HEK293 (cell line): ENCODE results near the gene ASB16.

ENCODE experiments used
- CTCF ChIA-PET: fragments of 350-600 bp; formaldehyde crosslinking; extraction: SDS; loops from one replicate; lab custom pipeline; 2021; ENCODE audit warnings: antibody characterized with exemption; lab: Yijun Ruan, JAX
- POLR2A ChIA-PET: fragments of 300-600 bp; formaldehyde crosslinking; extraction: SDS; loops from one replicate; lab custom pipeline; 2020; ENCODE audit warnings: antibody characterized with exemption, inconsistent platforms; lab: Yijun Ruan, JAX
- H3K27ac ChIP-seq: fragments of 200-500 bp; sonication (Bioruptor generic); 2 replicates; pipeline ENCODE4 v1.5.1; 2014; ENCODE audit warnings: low read depth, low read length, control low read depth, inconsistent platforms; ENCODE audit errors: extremely low read depth
- H3K36me3 ChIP-seq, 2 experiments: fragments of 200-500 bp in 1 of 2; sonication (Bioruptor generic) in 1 of 2; 1 replicate in 1 of 2; 2 replicates in 1 of 2; pipeline ENCODE4 v1.5.1; 2014 to 2017; ENCODE audit warnings: inconsistent platforms in 2 of 2, low read length in 2 of 2; ENCODE audit not compliant: control insufficient read depth in 2 of 2, insufficient read depth in 1 of 2
- H3K4me1 ChIP-seq: fragments of 200-500 bp; sonication (Bioruptor generic); 2 replicates; pipeline ENCODE4 v1.5.1; 2014; ENCODE audit warnings: mild to moderate bottlenecking, low read length, inconsistent platforms; ENCODE audit not compliant: control insufficient read depth, insufficient read depth
- H3K4me3 ChIP-seq: 2 replicates; pipeline ENCODE4 v1.5.1; 2011; ENCODE audit warnings: low read depth, mild to moderate bottlenecking, control low read depth, low read length, moderate library complexity
- H3K9me3 ChIP-seq: fragments of 200-500 bp; sonication (Bioruptor generic); 2 replicates; pipeline ENCODE4 v1.5.1; 2014; ENCODE audit warnings: low read depth, low read length, inconsistent platforms; ENCODE audit not compliant: control insufficient read depth, insufficient read depth
- BCL11B ChIP-seq: fragments of 450-650 bp; formaldehyde crosslinking; IDR thresholded peaks from 2 replicates; pipeline ENCODE4 v1.5.1; 2016; ENCODE audit warnings: low read depth, missing biosample characterization, missing genetic modification characterization
- BCL6B ChIP-seq: fragments of 450-650 bp; formaldehyde crosslinking; IDR thresholded peaks from 2 replicates; pipeline ENCODE4 v1.5.1; 2017; ENCODE audit warnings: missing biosample characterization, missing genetic modification characterization
- CTCF ChIP-seq: fragments of 450-650 bp; formaldehyde crosslinking; IDR thresholded peaks from 2 replicates; pipeline ENCODE4 v1.5.1; 2016; ENCODE audit warnings: missing biosample characterization, missing genetic modification characterization
- KLF1 ChIP-seq: fragments of 450-650 bp; formaldehyde crosslinking; IDR thresholded peaks from 2 replicates; pipeline ENCODE4 v1.5.1; 2016; ENCODE audit warnings: missing biosample characterization, missing genetic modification characterization
- KLF8 ChIP-seq: fragments of 450-650 bp; formaldehyde crosslinking; IDR thresholded peaks from 2 replicates; pipeline ENCODE4 v1.5.1; 2016; ENCODE audit warnings: missing biosample characterization, missing genetic modification characterization
- KLF9 ChIP-seq: fragments of 450-650 bp; formaldehyde crosslinking; IDR thresholded peaks from 2 replicates; pipeline ENCODE4 v1.5.1; 2016; ENCODE audit warnings: missing biosample characterization, missing genetic modification characterization, low read depth
- SCRT1 ChIP-seq: fragments of 450-650 bp; formaldehyde crosslinking; IDR thresholded peaks from 2 replicates; pipeline ENCODE4 v1.5.1; 2016; ENCODE audit warnings: missing biosample characterization, missing genetic modification characterization, borderline replicate concordance
- SP3 ChIP-seq: fragments of 450-650 bp; formaldehyde crosslinking; IDR thresholded peaks from 2 replicates; pipeline ENCODE4 v1.5.1; 2016; ENCODE audit warnings: missing biosample characterization, missing genetic modification characterization
- ZBTB11 ChIP-seq: fragments of 450-650 bp; formaldehyde crosslinking; conservative IDR thresholded peaks from 2 replicates; pipeline ENCODE4 v1.5.1; 2016; ENCODE audit warnings: low read depth, missing biosample characterization, missing genetic modification characterization
- ZBTB17 ChIP-seq: fragments of 450-650 bp; formaldehyde crosslinking; IDR thresholded peaks from 2 replicates; pipeline ENCODE4 v1.5.1; 2016; ENCODE audit warnings: missing biosample characterization, missing genetic modification characterization
- ZIC2 ChIP-seq: fragments of 450-650 bp; formaldehyde crosslinking; IDR thresholded peaks from 2 replicates; pipeline ENCODE4 v1.5.1; 2016; ENCODE audit warnings: missing biosample characterization, missing genetic modification characterization
- ZNF133 ChIP-seq: fragments of 450-650 bp; formaldehyde crosslinking; IDR thresholded peaks from 2 replicates; pipeline ENCODE4 v1.5.1; 2016; ENCODE audit warnings: missing biosample characterization, missing genetic modification characterization
- ZNF184 ChIP-seq: fragments of 450-650 bp; IDR thresholded peaks from 2 replicates; pipeline ENCODE4 v1.5.1; 2018; ENCODE audit warnings: missing biosample characterization, mild to moderate bottlenecking, missing genetic modification characterization
- ZNF2 ChIP-seq: fragments of 450-650 bp; formaldehyde crosslinking; IDR thresholded peaks from 2 replicates; pipeline ENCODE4 v1.5.1; 2016; ENCODE audit warnings: missing biosample characterization, missing genetic modification characterization
- ZNF311 ChIP-seq: fragments of 450-650 bp; formaldehyde crosslinking; IDR thresholded peaks from 2 replicates; pipeline ENCODE4 v1.5.1; 2017; ENCODE audit warnings: missing biosample characterization, missing genetic modification characterization, borderline replicate concordance
- ZNF335 ChIP-seq: fragments of 450-650 bp; formaldehyde crosslinking; conservative IDR thresholded peaks from 2 replicates; pipeline ENCODE4 v1.5.1; 2016; ENCODE audit warnings: missing biosample characterization, missing genetic modification characterization
- ZNF433 ChIP-seq: fragments of 450-650 bp; formaldehyde crosslinking; IDR thresholded peaks from 2 replicates; pipeline ENCODE4 v1.5.1; 2016; ENCODE audit warnings: missing biosample characterization, missing genetic modification characterization, low read depth
- ZNF510 ChIP-seq: fragments of 450-650 bp; formaldehyde crosslinking; IDR thresholded peaks from 2 replicates; pipeline ENCODE4 v1.5.1; 2018; ENCODE audit warnings: mild to moderate bottlenecking, missing genetic modification characterization, missing biosample characterization; ENCODE audit not compliant: insufficient replicate concordance
- ZNF544 ChIP-seq: fragments of 450-650 bp; formaldehyde crosslinking; IDR thresholded peaks from 2 replicates; pipeline ENCODE4 v1.5.0; 2017; ENCODE audit warnings: missing biosample characterization, missing genetic modification characterization
- ZNF626 ChIP-seq: fragments of 450-650 bp; sonication (Bioruptor Pico); formaldehyde crosslinking; IDR thresholded peaks from 2 replicates; pipeline ENCODE4 v1.5.1; 2018; ENCODE audit warnings: missing biosample characterization, missing genetic modification characterization, inconsistent platforms
- ZNF654 ChIP-seq: fragments of 450-650 bp; formaldehyde crosslinking; IDR thresholded peaks from 2 replicates; pipeline ENCODE4 v1.5.1; 2016; ENCODE audit warnings: low read depth, missing biosample characterization, missing genetic modification characterization
- ZNF701 ChIP-seq: fragments of 450-650 bp; formaldehyde crosslinking; IDR thresholded peaks from 2 replicates; pipeline ENCODE4 v1.5.1; 2016; ENCODE audit warnings: missing biosample characterization, missing genetic modification characterization
- ZSCAN16 ChIP-seq: fragments of 450-650 bp; formaldehyde crosslinking; IDR thresholded peaks from 2 replicates; pipeline ENCODE4 v1.5.1; 2016; ENCODE audit warnings: missing biosample characterization, missing genetic modification characterization

The ASB16 gene

GRCh38 chr17:44202756-44203155 is 32.3 kb downstream of the ASB16 start:
- Histone ChIP-seq H3K27ac (no peak overlapping the region), H3K36me3 (peaks cover 5 to 16% of the 10 kb centered on the region in 2 experiments; a peak in 2 of 3 replicates), H3K9me3 (no peaks in the 10 kb centered on the region), H3K4me1 (peaks cover 5% of the 10 kb centered on the region), H3K4me3 (no peak overlapping the region)
- ChIA-PET CTCF (interaction anchor here (0.6 to 4.1 kb wide), 11 partner anchors 8 to 321 kb away, joined by 3 to 17 read pairs (median 5); partner anchors contain the start of genes GRN and SLC25A39), POLR2A (interaction anchor here (1.3 to 1.5 kb wide), 2 partner anchors 9 to 16 kb away, joined by 3 to 8 read pairs; no protein-coding TSS in a partner anchor)
- TF ChIP-seq SP3 (tag by site-specific recombination) (no peak), ZNF184 (no peak), ZNF626 (tag by site-specific recombination) (no peak), ZSCAN16 (tag by site-specific recombination) (no peak), BCL6B (tag by site-specific recombination) (no peak), ZIC2 (tag by site-specific recombination) (no peak), SCRT1 (tag by site-specific recombination) (no peak), ZNF544 (no peak), BCL11B (tag by site-specific recombination) (no peak), ZNF133 (no peak), ZBTB11 (no peak), ZNF311 (tag by site-specific recombination) (no peak), ZNF510 (tag by site-specific recombination) (no peak)

- peaks cover 5% of the 10 kb centered on the region for H3K4me1 ChIP-seq
- CTCF ChIA-PET: interaction anchor here (0.5 to 4.1 kb wide), 25 partner anchors 9 to 326 kb away, joined by 3 to 17 read pairs (median 4); partner anchors contain the start of genes SLC25A39 and TMUB2
- no peaks in the 10 kb centered on the region for H3K9me3 ChIP-seq
- POLR2A ChIA-PET: interaction anchor here (0.7 to 1.5 kb wide), 10 partner anchors 13 to 142 kb away, joined by 3 to 8 read pairs (median 5); partner anchors contain the start of genes GRN, SLC25A39 and UBTF
- H3K27ac ChIP-seq: no peak overlapping the region
- H3K36me3 ChIP-seq: peaks cover 17 to 23% of the 10 kb centered on the region in 2 experiments; a peak in 2 of 3 replicates
- TF ChIP-seq ZNF433 (tag by site-specific recombination): no peak
- peak; percentile 57; the same call in 1 of the 2 replicates for TF ChIP-seq ZBTB17 (tag by site-specific recombination)
- TF ChIP-seq ZNF335 (tag by site-specific recombination): peak; percentile 47
- TF ChIP-seq CTCF (tag by site-specific recombination): peak; percentile 72
- peak; percentile 59; the same call in 1 of the 2 replicates for TF ChIP-seq SP3 (tag by site-specific recombination)
- TF ChIP-seq ZNF2 (tag by site-specific recombination): 0 out of 2 replicates have a peak, but pooled peaks have one; percentile 33
- peak; percentile 70 for TF ChIP-seq KLF1
- TF ChIP-seq ZNF701 (tag by site-specific recombination): no peak
- TF ChIP-seq KLF9 (tag by site-specific recombination): peak; percentile 55
- peak; percentile 44 for TF ChIP-seq ZNF654
- peak; percentile 42; the same call in 1 of the 2 replicates for TF ChIP-seq KLF8 (tag by site-specific recombination)
- no peak overlapping the region for H3K4me3 ChIP-seq
Observed at GRCh38 chr17:44203731-44204440, 33.4 kb downstream of the ASB16 start.
